HG02759 (cell line): Measurements from ENCODE around the gene LEPR.

Experiments
- ATAC-seq: cut with Tn5 transposase; IDR thresholded peaks from one replicate; pipeline ENCODE4 v1.9.1; 2021; ENCODE audit warnings: mild to moderate bottlenecking, moderate library complexity; ENCODE audit not compliant: unreplicated experiment

The LEPR gene

DNA sequence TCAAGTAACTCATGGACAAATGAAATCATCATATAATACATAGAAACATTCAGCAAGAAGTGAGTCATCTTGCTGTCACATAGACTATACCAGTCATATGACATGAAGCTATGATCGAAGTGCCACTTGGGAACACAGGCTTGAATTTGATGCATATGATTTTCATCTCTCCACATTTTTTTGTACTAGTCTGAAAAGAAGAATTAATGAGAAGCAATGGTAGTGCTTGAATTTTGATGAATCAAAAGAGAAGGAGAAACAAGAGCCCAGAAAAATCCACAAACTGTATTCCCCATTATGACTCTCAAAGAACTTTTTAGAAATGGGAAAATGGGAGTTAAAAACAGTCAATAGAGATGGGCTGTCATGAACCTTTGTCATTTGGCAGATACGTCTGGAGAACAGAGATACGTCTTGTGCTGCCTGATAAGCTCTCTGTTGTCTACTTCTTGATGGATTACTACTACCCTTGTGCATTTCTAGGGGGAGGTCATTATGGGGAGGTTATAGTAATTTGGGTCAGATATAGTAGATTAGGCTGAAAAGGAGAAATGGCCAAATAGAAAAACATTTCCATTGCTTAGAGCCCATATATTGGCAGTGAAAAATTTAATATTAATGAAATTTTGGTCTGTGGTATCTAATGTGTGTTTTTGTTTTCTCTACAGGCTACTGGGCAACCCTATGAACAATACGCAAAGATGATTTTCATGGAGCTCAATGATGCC, 8.0 kb upstream of the LEPR start:
- no peak for ATAC-seq

DNA sequence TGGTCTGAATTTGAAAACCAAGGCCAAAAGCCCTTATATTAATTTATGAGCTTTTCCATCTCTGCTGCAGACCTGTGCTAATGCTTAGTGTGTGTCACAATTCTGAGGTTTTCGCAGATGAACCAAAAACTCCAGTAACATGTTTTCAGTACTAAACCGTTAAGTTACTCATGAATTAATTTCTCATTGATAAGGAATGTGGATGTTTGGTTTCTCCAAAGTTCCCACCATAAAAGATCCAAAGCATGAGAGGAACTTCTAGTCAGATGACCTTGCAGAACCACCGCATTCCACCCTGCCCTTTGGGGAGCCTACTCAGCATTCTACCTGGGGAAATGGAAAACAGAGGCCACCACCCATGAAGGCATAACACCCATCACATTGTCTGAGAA, 7.5 kb upstream of the LEPR start:
- ATAC-seq, result no peak

DNA sequence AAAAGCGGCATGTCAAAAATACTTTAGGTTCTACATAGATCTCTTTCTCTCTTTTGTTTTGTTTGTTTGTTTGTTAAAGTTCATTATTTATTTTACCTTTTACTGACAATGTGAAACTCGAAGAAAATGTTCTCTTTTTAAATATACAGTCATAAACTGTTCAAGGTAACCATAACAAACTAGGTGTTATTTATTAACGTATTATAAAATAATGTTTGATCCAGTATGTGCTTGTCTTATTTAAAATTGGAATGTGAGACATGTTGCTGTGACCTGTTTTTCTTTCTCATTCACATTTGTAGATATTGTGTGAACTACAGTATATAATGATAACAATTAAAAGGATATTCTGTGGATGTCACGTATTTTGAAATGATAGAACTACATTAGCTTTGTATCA, 5.9 kb upstream of the LEPR start:
- no peak for ATAC-seq

DNA sequence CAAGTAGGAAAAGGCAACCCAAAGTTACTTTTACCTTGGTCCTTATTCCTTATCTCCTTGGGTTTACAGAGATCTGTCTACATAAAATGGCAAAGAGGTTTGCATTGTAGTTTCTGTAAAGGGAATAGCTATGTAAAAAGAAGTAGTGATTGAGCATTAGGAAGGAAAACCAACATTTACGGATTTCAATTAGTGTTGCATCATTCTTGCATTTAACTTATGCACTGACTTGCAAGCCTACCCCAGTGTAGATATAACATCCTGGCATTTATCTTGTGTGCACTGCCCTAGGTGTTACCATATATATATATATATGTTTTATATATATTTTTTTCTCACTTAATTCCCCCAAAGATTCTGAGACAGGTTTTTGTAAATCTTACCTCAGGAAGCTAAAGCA, 3.7 kb upstream of the LEPR start:
- no peak for ATAC-seq

DNA sequence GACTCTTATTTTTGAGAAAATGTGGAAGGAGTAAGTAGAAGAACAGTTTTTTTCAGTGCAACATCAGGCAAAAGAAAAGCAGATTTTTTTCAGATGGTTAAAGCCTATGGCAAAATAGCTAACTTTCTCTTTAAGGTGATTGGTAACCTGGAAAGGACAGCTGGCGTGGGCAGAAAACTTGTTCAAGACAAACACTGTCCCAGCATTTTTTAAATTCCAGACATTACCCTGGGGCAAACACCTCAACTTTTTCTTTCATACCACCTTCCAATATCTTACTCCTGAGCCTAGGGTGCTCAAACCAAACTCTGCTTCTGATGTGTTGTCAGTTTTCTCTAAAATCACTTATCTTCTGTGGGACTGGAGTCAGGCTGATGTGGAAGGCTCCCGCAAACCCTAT, 2.7 kb upstream of the LEPR start:
- ATAC-seq, result no peak

DNA sequence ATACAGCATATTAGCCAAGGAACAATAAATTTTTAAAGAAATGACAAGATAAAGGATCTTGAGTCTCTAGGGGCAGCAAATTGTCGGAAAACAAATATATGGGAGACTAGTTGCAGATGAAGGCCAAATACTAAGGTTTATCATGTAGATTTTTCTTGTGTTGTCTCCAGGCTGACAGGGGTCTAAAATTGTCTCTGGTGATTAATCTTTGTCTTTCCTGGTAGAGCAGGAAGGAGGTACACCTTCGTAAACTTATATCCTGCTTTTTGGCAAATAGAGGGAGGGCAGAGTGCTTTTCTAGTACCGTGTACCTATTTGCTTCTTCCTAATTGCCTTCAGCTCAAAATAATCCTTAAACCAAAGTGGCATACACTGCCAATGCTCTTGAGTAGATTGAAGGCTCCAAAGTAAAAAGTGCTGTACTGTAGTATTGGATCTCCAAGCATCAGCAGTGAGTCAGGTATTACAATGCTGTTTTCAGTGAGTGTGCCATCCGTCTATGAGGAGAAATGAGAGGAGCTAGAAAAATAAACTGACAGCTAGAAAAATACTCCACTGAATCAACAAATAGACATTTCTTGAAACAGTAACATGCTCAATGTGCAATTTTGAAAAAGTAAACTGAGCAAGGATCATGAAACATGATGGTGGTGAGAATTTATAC, 1.8 kb upstream of the LEPR start:
- ATAC-seq, result no peak

DNA sequence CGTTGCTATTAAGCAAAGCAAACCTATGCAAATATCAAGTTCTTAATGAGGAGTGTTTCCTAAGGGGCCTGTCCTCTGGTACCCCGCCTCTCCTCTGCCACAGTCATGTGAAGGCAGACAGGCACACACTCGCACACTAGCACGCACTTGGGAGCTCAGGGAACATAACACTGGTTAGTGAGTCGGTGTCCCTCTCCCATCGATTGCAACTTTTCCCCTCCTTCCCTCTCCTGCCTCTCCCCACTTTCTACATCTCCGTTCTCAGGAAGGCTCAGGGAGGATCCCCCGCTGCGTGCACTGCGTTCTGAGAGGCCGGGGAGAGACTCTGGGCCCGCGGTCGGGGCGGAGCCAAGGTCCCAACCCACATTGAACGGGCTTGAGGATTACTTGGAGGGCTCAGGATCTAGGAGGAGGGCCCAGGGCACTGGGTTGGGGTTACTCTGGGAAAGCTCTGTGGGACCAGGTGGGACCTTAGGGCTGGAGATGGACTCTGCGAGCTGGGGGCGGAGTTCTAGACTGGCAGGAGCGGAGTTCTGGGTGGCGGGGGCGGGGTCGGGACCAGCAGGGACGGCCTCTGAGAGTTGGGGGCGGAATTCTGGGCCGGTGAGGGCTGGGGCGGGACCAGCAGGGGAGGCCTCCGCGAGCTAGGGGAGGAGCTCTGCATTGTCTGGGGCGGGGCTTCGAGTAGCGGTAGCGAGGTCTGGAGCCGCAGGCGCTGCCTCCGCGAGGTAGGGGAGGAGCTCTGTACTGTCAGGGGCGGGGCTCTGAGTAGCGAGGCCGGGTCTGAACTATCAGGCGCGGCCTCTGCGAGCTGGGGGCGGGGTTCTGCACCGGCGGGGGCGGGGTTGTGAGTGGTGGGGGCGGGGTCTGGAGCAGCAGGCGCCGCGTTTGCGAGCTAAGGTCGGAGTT, 533 bp upstream of the LEPR start:
- peak; percentile 93 for ATAC-seq

DNA sequence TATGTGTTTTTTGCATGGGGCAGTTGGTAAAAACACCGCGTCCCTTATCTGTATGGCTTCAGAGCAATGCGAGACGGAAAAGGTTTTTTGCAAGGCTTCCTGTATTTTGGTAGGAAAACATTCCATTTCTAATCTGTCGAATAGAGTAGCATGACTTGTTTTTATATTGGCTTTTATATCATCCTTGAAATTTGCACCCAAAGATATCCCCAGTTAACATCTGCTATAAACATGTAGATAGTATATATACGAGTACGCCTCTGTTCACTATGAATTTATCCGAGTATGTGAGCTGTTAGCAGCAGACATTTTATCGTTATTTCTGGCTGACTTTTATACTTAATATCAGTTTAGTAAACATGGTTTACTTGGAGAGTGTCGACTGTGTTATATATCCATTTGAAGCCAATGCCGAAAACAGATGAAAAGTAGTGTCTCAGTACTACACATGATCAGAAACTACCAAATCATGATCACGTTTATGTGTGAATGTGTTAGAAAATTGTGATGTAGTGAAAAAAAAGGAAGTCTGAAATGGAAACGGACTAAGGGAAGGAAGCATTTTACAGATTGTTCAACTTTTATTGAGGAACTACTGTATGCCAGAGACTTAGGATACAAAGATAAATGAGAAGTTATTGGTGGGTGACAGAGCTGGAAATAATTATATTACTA, 1.0 kb downstream of the LEPR start:
- ATAC-seq, result no peak

DNA sequence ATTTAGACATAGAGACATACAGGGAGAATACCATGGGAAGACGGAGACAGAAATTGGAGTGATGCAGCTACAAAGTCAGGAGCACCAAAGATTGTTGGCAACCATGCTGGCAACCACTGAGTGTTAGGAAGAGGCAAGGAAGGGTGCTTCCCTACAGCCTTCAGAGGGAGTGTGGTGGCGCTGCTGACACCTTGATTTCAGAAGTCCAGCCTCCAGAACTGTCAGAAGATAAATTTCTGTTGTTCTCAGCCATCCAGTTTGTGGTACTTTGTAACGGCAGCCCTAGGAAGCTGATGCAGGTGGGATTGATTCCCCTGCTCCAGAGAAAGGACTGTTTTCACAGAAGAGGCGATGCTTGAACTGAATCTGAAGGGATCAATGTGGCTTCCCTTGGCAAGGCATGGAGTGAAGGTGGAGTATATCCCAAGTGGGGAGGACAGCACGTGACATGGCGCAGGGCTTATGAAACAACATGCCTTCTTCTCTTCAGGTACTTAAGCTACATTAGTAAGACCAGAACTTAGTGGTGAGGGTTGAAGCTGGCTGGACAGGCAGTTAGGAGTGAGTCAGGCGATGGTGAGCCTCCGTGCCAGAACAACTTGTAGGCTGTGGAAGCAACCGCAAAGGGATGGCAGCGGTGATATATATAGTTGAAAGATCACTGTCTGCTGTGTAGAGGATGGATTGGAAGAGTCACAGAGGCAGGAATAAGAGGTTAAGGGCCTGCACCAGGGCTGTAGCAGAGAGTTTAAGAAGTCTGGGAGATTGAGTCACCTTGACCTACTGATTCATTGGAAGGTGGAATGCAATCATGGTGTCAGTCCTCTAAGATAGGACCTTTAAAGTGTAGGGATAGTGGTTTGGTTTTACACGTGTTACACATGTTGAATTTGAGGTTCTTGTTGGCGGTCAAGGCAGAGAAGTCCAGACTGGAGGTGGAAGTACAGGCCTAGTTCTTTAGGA, 2.1 kb downstream of the LEPR start:
- no peak for ATAC-seq

DNA sequence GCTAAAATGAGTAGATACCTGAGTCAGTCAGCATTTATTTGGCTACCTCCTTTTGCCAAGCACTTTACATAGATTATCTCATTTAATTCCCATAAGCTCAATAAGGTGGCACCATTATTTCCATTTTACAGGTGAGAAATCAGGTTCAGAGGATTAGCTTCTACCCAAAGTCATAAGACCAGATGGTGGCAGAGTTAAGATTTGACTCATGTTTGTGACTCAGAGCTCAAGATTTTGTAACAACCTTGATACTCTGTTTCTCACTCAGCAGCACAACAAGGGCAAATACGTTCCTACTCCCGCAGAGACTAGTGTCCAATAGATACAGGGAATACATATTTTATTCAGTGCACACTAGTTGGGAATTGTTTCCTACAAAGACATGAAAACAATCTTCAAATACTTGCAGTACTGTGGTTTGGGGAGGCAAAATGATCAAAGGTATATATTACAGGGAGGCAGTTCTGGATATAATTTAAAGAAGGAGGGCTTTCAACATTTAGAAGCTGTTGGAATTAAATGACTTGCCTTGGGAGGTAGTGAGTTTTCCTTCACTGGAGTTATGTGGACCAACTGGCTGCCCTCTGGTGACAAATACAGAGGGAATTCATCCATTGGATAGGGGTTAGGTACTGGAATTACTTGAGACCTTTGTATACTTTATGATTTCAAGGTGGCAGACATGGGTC, 3.6 kb downstream of the LEPR start:
- ATAC-seq, result no peak

DNA sequence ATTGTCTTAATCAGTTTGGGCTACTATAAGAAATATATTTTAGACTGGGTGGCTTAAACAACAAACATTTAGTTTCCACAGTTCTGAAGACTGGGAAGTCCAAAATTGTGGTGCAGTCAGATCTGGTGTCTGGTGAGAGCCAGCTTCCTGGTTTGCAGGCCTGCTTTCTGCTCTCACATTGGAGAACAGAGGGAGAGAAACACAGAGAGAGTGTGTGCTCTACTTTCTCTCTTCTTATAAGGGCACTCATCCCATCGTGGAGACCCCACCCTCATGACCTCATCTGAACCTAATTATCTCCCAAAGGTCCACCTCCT, 4.1 kb downstream of the LEPR start:
- ATAC-seq, result no peak

DNA sequence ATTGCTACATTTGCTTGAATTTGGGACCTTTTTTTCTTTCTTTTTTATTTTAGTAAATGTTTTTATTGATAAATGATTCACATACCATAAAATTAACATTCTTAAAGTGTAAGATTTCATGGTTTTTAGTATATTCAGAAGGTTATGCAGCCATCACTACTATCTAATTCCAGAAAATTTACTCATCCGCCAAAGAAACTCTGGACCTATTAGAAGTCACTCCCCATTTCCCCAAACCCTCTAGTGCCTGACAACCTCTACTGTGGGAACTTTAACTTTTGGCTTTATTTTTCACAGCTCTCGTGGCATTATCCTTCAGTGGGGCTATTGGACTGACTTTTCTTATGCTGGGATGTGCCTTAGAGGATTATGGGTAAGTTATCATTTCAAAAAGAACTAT, 4.5 kb downstream of the LEPR start:
- ATAC-seq, result no peak

DNA sequence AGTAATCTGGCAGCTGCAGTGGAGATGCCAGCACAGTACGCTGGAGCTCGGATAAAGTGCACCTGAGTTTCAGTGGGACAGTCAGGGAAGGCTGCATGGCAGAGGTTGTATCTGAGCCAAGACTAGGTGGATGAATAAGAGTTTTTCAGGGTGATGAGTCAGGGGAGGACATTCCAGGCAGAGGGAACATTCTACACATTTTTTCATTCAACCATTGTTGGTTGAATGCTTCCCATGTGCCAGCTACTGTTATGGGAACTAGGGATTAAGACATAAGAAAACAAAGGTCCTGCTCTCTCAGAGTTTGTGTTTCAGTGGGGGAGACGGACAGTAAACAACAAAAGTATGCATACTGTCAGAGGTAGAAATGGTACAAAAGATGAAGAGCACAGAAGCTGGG, 5.2 kb downstream of the LEPR start:
- ATAC-seq, result no peak

DNA sequence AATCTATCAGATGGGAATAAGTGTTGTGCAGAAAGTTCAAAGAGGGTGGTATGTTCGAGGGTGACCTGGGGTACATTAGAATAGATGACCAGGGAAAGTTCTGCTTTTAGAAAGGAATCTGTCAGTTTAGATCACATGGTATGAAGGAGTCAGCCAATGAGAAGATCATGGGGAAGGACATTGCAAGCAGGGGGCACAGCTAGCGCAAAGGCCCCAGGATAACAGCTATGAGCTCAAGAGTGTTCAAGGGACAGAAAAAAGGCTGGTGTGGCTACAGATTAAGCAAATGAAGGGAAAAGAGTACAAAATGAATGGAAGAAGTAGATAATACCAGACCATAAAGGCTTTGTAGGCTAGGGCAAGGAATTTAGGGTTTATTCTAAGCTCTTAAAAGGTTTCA, 8.6 kb downstream of the LEPR start:
- ATAC-seq, result no peak

DNA sequence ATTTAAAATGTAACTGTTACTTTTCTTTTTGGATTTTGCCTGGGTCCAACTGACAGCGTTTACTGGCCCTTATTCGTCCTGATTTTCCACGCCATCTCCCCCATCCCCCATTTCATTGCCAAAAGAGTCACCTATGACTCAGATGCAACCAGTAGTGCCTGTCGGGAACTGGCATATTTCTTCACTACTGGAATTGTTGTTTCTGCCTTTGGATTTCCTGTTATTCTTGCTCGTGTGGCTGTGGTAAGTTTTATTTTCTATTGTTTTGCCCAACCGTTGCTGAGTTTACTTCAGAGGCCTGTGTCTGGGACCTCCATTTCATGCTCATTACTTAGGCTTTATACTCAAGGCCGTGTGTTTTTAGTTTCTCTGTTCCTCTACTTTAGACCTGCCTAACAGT, 9.3 kb downstream of the LEPR start:
- no peak for ATAC-seq

DNA sequence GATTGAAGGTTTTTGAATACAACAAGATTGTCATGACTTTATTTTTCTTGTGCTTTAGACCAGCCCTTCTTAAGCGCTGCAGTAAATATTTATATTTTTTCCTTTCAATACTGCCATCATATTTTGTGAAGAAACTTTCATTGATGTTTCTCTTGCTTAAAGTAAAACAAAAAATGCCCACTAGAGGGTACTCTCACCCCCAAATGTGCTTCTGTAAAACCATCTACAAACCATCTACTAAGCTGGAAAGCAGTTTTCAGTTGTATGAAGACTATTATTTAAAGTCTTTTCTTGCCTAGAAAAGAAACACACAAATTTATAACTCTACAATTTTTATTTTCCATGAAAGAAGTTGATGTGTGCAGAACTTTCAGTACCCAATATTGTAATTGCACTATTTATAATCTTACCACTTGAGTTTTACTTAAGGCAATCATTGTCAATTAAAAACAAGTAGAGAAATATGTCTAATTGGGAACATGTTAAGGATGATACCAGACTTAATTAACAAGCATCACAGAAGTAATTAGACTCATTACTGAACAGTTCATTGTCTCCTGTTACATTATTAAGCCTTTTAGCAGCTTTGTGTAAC, 10.7 kb downstream of the LEPR start:
- peak; percentile 63 for ATAC-seq

DNA sequence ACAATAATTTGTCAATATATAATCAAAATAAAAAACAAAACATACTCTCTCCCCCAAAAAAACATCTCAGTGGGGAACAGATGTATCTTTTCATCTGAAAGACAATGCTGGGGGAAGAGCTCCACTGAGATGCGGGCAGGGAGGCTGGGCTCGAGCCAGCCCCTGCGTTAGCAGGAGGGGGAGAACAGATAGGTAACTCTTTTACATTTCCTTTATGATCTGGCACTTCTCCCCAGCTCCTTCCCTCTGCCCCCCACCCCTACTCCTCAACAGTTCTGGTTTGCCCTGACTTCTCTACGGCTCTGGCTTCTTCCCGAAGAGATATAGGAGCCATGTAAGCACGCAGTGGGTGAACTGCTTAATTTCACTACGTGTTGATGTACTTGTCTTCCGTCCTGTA, 12.4 kb downstream of the LEPR start:
- no peak for ATAC-seq

DNA sequence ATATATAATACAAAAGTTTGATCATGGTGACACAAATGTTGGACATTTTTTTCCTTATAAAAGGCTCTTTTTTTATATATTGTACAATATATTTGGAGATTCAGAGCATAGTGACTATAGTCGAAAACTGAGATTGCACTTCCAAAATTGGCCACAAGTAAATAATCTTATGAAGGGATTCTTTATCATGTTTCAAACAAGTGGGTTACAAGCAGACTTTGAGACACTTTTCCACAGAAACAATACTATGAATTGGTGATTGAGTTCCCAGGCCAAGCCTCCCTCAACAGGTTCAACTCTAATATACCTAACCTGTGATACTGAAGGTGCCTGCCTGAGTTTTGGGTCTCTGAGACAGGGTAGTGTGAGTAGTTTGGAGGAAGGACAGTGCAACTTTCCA, 13.8 kb downstream of the LEPR start:
- ATAC-seq, result no peak

DNA sequence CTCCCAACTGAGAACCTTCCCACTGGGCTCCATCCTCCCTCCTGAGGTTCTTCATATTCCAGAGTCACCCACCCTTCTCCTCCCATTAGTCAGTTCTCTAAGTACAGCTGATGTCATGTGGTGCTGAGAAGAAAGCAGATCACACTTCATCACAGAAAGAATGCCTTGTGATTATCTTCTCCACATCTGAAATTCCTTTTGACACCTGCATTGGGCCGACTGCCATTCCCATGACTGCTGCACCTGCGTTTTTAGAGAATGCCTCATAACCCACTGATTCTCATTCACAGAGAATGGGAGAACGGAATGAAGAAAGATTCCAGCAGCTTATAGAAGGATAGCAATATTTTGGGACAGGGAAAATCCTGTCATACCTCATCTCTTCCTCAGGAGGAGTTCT, 14.3 kb downstream of the LEPR start:
- no peak for ATAC-seq
